Panc1 (cell line): ENCODE data around the gene HRNR. TPM values are rescaled to one million over a fixed set of nuclear protein-coding genes. Genes with fewer than 3 reads are reported as not detected.
A peak's percentile ranks its signal among the peaks of the same experiment; 100 is the strongest.

Experiments
- ATAC-seq: fragments of 200-7000 bp; cut with Tn5 transposase; 2 replicates; pipeline ENCODE4 v1.9.1; 2020; ENCODE audit warnings: mild to moderate bottlenecking, moderate library complexity
- BruUV-seq: library from RNA; stranded (reverse); fragments of 400-500 nt; replicated peaks from 2 replicates; lab custom pipeline; 2021; lab: Mats Ljungman, UMichigan
- CTCF ChIA-PET: fragments of 300-600 bp; sonication (Branson Sonifier 250); formaldehyde crosslinking; loops from one replicate; lab custom pipeline; 2022; ENCODE audit warnings: antibody characterized with exemption; lab: Charles Lee
- POLR2A ChIA-PET: fragments of 300-600 bp; sonication (Branson Sonifier 250); formaldehyde crosslinking; loops from one replicate; lab custom pipeline; 2022; ENCODE audit warnings: antibody characterized with exemption; lab: Charles Lee
- DNase-seq: peaks from one replicate; pipeline ENCODE4 v3.0.0-alpha.2; 2010; ENCODE audit warnings: low read depth, low spot score
- H3K27ac ChIP-seq: 2 replicates; pipeline ENCODE4 v1.5.1; 2011; ENCODE audit warnings: mild to moderate bottlenecking, low read length, inconsistent platforms
- H3K27me3 ChIP-seq: fragments of 200-500 bp; sonication (Bioruptor generic); 2 replicates; pipeline ENCODE4 v1.6.0; 2014; ENCODE audit warnings: low read length, inconsistent platforms; ENCODE audit not compliant: control insufficient read depth, insufficient read depth
- H3K36me3 ChIP-seq: fragments of 200-500 bp; sonication (Bioruptor generic); 2 replicates; pipeline ENCODE4 v1.5.1; 2014; ENCODE audit warnings: inconsistent platforms, mild to moderate bottlenecking, low read length, moderate library complexity; ENCODE audit not compliant: control insufficient read depth, insufficient read depth
- H3K4me1 ChIP-seq: 2 replicates; pipeline ENCODE4 v1.5.1; 2011; ENCODE audit warnings: inconsistent platforms, mild to moderate bottlenecking, low read length, moderate library complexity; ENCODE audit not compliant: control insufficient read depth, insufficient read depth
- H3K4me3 ChIP-seq, 2 experiments: 2 replicates each; pipeline ENCODE4 v1.5.1; 2011 to 2012; ENCODE audit warnings: low read depth in 2 of 2, low read length in 2 of 2, mild to moderate bottlenecking in 2 of 2, inconsistent platforms in 1 of 2, moderate library complexity in 1 of 2
- H3K9me3 ChIP-seq: fragments of 200-500 bp; sonication (Bioruptor generic); 2 replicates; pipeline ENCODE4 v1.5.1; 2014; ENCODE audit warnings: low read depth, mild to moderate bottlenecking, inconsistent platforms, low read length, moderate library complexity; ENCODE audit not compliant: control insufficient read depth, insufficient read depth
- CTCF ChIP-seq: fragments of 450-650 bp; IDR thresholded peaks from 2 replicates; pipeline ENCODE4 v1.5.1; 2017; ENCODE audit warnings: mild to moderate bottlenecking
- POLR2AphosphoS5 ChIP-seq: IDR thresholded peaks from 2 replicates; pipeline ENCODE4 v1.6.1; 2012; ENCODE audit warnings: mild to moderate bottlenecking, low read depth, low read length, moderate library complexity
- SIN3A ChIP-seq: IDR thresholded peaks from 2 replicates; pipeline ENCODE4 v1.6.1; 2012; ENCODE audit warnings: low read depth, mild to moderate bottlenecking, low read length, moderate library complexity, borderline replicate concordance; ENCODE audit not compliant: insufficient read depth
- TCF7L2 ChIP-seq: IDR thresholded peaks from 2 replicates; pipeline ENCODE4 v1.6.1; 2011; ENCODE audit warnings: mild to moderate bottlenecking, low read depth, low read length, inconsistent platforms
- in situ Hi-C: cut with HindIII; loops from 2 replicates; pipeline ENCODE4 v1.10.0; 2016; ENCODE audit warnings: low sequenced_read_pairs, low pct_unique_long_range_greater_than_20kb
- intact Hi-C: fragments of 100-400 bp; cut with micrococcal nuclease; formaldehyde crosslinking; loops from one replicate; pipeline ENCODE4 v1.10.0; 2022; ENCODE audit not compliant: unreplicated experiment
- total RNA-seq: library from RNA; stranded (reverse); gene quantifications from one replicate; pipeline ENCODE4 v1.2.1, GENCODE V29; 2021; ENCODE audit not compliant: unreplicated experiment
- TF ChIP-seq, protein P1 (sequence below), 2 experiments: IDR thresholded peaks; 2 replicates each; pipeline ENCODE4 v1.6.1; 2011 to 2012; ENCODE audit warnings: low read depth in 2 of 2, control low read depth in 1 of 2, low read length in 1 of 2, mild to moderate bottlenecking in 1 of 2, moderate library complexity in 1 of 2; ENCODE audit not compliant: insufficient read depth in 1 of 2

HRNR gene
- total RNA-seq, 1 experiment from 2014 or later, result not detected

GRCh38 chr1:152191711-152192110, 32.3 kb downstream of the HRNR start:
- no peaks in the 10 kb centered on the region for H3K36me3 ChIP-seq
- TF ChIP-seq, protein P1, sequence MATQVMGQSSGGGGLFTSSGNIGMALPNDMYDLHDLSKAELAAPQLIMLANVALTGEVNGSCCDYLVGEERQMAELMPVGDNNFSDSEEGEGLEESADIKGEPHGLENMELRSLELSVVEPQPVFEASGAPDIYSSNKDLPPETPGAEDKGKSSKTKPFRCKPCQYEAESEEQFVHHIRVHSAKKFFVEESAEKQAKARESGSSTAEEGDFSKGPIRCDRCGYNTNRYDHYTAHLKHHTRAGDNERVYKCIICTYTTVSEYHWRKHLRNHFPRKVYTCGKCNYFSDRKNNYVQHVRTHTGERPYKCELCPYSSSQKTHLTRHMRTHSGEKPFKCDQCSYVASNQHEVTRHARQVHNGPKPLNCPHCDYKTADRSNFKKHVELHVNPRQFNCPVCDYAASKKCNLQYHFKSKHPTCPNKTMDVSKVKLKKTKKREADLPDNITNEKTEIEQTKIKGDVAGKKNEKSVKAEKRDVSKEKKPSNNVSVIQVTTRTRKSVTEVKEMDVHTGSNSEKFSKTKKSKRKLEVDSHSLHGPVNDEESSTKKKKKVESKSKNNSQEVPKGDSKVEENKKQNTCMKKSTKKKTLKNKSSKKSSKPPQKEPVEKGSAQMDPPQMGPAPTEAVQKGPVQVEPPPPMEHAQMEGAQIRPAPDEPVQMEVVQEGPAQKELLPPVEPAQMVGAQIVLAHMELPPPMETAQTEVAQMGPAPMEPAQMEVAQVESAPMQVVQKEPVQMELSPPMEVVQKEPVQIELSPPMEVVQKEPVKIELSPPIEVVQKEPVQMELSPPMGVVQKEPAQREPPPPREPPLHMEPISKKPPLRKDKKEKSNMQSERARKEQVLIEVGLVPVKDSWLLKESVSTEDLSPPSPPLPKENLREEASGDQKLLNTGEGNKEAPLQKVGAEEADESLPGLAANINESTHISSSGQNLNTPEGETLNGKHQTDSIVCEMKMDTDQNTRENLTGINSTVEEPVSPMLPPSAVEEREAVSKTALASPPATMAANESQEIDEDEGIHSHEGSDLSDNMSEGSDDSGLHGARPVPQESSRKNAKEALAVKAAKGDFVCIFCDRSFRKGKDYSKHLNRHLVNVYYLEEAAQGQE (IDR thresholded peaks at IDR 0.05; ENCODE audit: insufficient read depth in 1 of 2, low read depth in 2 of 2, low read length in 1 of 2), result no peak
- TF ChIP-seq TCF7L2 (no peak), CTCF (no peak), POLR2AphosphoS5 (no peak), SIN3A (no peak)
- ChIA-PET CTCF (interaction anchor here (3.2 kb wide), 1 partner anchor 266 kb away, joined by 9 read pairs; no protein-coding TSS in a partner anchor), POLR2A (no interaction called here)
- BruUV-seq, result TSS peak; percentile 69
- no peaks in the 10 kb centered on the region for H3K27me3 ChIP-seq
- intact Hi-C loops (loop anchor here (2.0 kb wide), 1 partner anchor 155 kb away; no protein-coding TSS in a partner anchor), in situ Hi-C loops (no loop called here)
- H3K4me1 ChIP-seq, result peaks cover 3% of the 10 kb centered on the region; the same call in 1 of the 2 replicates
- no peaks in the 10 kb centered on the region for H3K9me3 ChIP-seq
- no peak for ATAC-seq
- DNase-seq, result no peak
- H3K4me3 ChIP-seq, result no peak overlapping the region
- H3K27ac ChIP-seq, result no peak overlapping the region

DNA sequence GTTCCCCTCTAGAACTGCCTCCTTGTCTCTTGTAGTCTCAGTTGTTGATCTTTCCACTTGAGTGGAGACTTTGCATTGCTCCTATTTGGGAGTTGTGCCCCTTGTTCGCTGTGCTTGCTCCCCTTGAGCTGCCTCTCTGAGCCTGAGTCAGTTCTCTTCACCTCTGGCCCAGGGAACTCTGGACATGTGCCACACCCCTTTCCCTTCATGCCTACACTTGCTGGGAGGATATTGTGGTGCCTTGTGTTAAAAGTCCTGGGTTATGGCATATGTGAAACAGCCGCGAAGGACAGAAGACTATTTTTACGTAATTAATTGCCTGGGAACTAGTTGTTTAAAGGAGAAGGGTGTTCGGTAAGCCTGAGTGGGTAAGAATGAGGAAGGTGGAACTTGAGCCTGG, 32.7 kb downstream of the HRNR start:
- ATAC-seq, result no peak
- in situ Hi-C loops (no loop called here), intact Hi-C loops (loop anchor here (2.0 kb wide), 1 partner anchor 156 kb away; no protein-coding TSS in a partner anchor)
- Histone ChIP-seq H3K4me3 (no peak overlapping the region), H3K27ac (no peak overlapping the region), H3K9me3 (no peaks in the 10 kb centered on the region), H3K27me3 (no peaks in the 10 kb centered on the region), H3K36me3 (no peaks in the 10 kb centered on the region), H3K4me1 (peaks cover 3% of the 10 kb centered on the region; the same call in 1 of the 2 replicates)
- ChIA-PET POLR2A (no interaction called here), CTCF (interaction anchor here (3.2 kb wide), 1 partner anchor 267 kb away, joined by 9 read pairs; no protein-coding TSS in a partner anchor)
- no peak for DNase-seq
- no peak for TF ChIP-seq CTCF
- TF ChIP-seq, protein P1 (IDR thresholded peaks at IDR 0.05; ENCODE audit: insufficient read depth in 1 of 2, low read depth in 2 of 2, low read length in 1 of 2), result no peak
- no peak for TF ChIP-seq SIN3A
- no peak for TF ChIP-seq POLR2AphosphoS5
- no peak for TF ChIP-seq TCF7L2
- BruUV-seq, result no TSS peak
